HG03520 (cell line): Measurements from ENCODE around the gene FGR.

Experiments
- ATAC-seq: cut with Tn5 transposase; IDR thresholded peaks from one replicate; pipeline ENCODE4 v1.9.1; 2021; ENCODE audit warnings: mild to moderate bottlenecking, moderate library complexity; ENCODE audit not compliant: unreplicated experiment

Gene FGR

DNA sequence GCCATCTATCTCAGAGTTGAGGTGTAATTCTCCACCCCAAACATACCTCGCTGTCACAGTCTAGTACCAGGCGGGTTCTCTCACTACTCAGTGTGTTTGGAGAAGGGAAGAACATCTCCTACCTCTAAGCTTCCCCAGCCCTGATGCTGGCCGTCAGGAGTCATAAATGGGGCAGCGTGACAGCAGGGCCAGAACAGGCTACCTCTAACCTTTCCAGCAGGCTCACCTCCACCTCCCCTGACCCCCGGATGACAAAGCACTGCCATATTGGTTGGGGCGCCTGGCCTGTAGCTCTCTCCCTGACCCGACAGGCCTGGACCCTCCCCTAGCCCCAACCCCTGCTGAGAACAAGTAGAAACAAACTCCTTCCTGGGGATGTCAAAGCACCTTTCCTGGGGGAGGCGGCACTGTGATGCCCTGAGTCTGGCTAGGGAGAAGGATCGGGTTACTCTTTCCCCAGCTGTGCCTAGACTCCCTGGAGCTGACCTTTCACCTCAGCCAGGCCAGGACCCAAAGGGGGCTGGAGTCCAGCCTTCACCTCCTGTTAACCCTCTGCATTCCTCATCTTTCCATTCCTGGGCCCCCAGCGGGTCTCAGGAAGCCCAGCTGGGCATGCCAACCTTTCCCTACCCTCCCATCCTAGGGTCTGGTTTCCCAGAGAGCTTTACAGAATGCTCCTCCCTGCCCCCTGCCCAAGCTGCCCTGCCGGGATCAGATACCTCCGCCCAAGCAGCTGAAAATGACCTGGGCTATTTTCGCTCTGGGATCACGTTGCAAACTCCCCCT is 65.3 kb downstream of the FGR start:
- ATAC-seq = no peak

- no peak for ATAC-seq
These were observed 65.9 kb downstream of the FGR start for GRCh38 chr1:27569088-27569460.

DNA sequence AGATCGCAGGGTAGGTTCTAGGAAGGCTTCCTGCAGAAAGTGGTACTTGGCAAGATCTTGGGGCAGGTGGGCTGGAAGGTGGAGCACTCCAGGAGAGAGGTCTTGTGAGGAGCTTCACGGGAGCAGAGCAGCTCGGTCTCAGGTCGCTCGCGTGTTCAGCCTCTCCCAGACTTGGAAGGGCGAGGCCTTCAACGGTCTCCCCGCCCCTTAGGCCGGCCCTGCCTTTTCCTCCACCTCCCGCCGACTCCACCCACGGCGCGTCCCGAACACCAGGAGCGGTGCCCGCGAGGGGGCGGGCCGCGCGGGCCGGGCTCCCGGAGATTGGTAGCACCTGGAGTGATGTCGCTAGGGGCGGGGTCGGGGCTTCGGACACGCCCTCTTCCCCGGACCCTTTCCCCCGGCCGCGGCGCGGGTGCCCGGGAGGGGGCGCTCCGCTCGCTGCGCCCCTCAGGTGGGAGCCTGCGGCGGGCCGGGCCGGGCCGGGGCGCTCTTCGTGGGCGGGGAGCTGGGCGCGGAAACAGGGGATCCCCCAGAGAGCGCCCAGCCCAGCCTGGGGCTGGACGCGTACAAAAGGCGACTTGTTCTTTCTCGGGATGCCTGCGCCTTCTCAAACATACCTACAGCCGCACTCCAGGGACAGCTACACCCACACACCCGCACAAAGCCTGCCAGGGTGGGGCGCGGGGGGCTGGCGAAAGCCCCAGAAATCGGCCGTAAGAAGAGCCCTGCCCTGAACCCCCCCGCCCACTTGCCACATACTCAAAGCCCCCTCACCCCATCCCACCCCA is 66.5 kb downstream of the FGR start:
- ATAC-seq = peak; percentile 79

DNA sequence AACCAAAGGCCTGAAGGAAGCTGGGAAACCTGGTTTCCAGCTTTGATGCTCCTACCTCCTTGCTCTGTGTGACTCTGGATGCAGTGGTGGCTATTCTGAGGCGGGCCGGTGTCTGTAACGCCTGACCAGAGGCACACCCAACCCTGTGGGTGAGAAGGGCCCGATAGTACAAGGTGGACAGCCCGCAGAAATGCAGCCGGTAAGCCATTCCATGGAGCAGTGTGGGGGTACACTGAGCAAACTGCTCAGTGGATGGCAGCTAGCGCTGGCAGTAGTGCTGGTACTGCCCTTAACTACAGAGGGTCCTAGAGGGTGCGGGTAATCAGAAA is 67.0 kb downstream of the FGR start:
- no peak for ATAC-seq

- no peak for ATAC-seq
These were observed 67.8 kb downstream of the FGR start for GRCh38 chr1:27567146-27567526.

GRCh38 chr1:27566462-27567145 is 68.4 kb downstream of the FGR start:
- no peak for ATAC-seq

DNA sequence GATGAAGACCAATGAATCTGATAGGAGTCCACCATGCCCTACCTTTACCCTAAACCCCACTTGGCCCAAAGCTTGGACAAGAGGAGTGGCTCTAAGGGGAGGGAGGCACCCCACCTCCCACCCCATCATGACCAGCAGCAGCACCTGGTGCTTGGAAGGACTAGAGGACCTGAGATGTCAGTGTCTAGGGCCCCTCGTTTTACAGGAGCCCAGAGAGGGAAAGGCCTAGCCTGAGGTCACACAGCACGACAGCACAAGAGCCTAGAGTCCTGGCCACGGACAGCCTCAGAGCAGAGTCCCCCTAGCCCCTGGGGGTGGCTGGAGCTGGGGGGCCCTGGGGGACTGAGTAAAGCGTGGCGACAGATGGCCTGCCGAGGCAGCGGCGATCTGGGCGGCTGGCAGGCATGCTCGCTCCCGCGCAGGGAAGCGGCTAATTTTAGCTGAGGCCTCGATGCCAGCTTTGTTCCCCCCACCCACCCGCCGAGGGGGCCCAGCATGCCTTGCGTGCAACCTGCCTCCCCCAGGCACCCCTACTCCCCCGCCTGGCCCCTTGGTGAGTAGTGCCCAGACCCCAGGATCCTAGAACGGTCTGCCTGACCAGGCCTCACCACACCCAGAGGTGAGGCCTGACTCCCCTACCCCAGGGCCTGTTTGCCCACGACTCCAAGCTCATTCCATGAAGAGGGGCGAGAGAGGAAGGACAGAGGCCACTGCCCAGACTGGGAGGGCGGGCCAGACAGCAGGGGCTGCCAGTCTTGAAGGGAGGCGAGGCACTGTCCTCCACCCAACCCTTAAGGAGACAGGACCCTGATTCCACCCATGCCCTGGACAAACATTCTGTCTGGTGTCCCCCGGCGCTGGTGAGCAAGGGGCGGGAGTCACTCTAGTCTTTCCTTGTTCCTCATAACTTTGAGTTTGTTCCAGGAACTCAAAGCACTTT is 70.0 kb downstream of the FGR start:
- ATAC-seq = no peak

DNA sequence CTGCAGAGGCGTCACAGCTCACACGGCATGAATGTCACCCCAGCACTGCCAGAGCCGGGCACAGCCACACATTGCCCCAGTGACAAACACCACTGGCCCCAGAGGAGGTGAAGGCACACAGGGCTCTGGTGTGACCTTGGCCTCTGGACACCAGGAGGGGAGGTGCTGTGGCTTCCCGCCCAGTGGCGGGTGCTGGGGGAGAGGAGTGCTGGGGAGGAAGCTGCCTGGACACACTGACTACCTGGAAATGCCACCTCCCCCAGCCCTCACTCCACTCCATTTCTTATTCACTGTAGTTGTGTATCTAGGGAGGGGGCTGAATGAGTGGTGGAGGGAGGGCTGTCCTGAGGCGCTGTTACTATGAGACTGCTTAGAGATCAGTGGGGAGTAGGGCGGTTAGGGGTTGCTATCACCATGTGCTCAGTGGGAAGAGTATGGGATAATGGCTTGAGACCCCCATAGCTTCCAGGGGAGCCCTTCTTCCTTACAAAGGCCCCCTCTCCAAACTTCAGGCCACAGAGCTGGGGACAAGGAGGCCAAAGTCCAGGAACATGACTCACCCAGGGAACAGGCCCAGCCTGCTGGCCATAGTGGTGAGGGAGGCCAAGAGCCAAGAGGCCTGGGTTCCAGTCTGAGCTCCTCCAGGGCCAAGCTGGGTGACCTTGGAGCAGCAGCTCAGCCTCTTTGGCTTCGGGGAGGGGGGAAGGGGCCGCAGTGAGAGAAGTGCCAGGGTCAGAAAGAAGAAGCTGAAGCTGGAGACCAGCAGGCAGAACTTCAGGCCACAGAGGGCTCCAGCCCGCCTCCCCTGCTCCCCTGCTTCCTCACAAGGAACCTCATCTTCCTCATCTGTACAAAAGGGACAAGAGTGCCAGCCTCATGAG is 71.2 kb downstream of the FGR start:
- ATAC-seq = no peak

DNA sequence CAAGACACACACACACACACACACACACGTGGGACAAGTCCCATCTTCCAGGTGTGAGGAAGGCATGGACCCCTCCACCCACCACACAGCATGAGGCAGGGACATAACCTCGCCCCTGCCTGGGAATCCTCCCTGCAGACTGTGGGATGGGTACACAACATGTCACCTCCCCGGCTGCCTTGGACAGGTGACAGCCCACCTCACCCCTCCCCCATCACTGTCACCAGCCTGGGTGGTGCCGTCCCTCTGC is 71.7 kb downstream of the FGR start:
- no peak for ATAC-seq

- ATAC-seq = no peak
These were observed 72.2 kb downstream of the FGR start for GRCh38 chr1:27562534-27563340.
